ENCODE results near the gene IL17RC. TPM values are rescaled to one million over a fixed set of nuclear protein-coding genes. Genes with fewer than 3 reads are reported as not detected.
A peak's percentile ranks its signal among the peaks of the same experiment; 100 is the strongest.

IL17RC gene
- total and polyA plus RNA-seq, 2 donors (not counting 3 experiments of a cell fraction or from before 2014, with no cell fraction given): 18.7 to 19.9 TPM

DNA sequence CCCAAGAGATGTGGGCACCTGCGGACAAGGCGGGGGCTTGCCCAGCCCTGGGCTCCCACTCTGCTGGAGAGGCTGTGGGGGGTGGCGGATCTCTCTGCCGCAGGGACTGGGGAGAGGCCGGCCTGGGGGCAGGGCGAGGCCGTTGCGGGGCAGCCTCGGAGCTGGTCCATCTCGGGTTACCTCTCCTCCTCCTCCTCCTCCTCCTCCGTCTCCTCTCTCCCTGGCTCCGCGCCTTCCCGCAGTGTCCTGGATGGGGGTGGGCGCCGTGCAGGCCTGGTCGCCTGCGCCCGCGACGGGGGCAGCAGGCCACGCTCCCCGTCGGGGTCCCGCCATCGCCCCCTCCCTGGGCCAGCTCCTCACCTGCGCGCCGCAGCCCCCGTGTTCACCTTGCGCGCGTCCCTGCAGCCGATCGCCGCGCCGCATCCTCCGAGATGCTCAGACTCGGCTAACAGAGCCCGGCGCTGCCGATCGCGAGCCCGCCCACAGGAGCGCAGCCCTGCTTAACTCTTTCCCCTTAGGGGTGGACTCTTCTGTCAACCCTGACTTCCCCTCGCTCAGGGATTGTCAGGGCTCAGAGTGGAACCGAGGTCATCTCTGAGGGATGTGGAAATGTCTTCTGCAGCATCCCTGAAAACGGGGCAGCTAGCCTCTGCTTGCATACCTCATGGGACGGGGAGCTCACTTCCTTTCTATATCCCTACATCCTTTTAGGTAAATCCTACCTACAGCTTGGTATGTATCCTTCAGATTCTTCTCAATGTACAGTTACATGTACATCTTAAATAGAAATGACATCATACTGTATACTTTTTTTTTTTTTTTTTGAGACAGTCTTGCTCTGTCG lies 35.3 kb downstream of the IL17RC start, which contains the start of gene PRRT3:
Gene PRRT3 (minus strand): TSS at position 447 of the 844 bp plus-strand sequence. CDS start 2,293 bp downstream, outside the sequence.
- no peak for FAIRE-seq
- Histone ChIP-seq H3K4me2 (ENCODE audit: insufficient read depth, low read length) (peak within 1 kb of the TSS; percentile 49), H2AFZ (ENCODE audit: low read depth, low read length) (peak within 1 kb of the TSS; percentile 60), H3K9ac (replicated peaks; ENCODE audit: extremely low read depth, insufficient read depth, low read length) (no peak within 1 kb of the TSS), H3K27ac (ENCODE audit: insufficient read depth, low read depth, low read length) (no peak within 1 kb of the TSS), H3K9me3 (replicated peaks; ENCODE audit: control insufficient read depth, insufficient read depth, low read length) (no peaks in the 10 kb centered on the region), H3K79me2 (ENCODE audit: control insufficient read depth, insufficient read depth, low read length) (no peaks in the 10 kb centered on the region), H3K9me1 (replicated peaks; ENCODE audit: control insufficient read depth, extremely low read depth, insufficient read depth, low read length) (no peaks in the 10 kb centered on the region), H3K36me3 (ENCODE audit: control insufficient read depth in 2 of 2, extremely low read depth in 1 of 2, insufficient read depth in 2 of 2, low read length in 2 of 2) (no peaks in the 10 kb centered on the region), H3K4me1 (ENCODE audit: control insufficient read depth, extremely low read depth, insufficient read depth, low read length) (peaks cover 7% of the 10 kb centered on the region), H3K4me3 (replicated peaks in 1 of 3; ENCODE audit: insufficient read depth in 1 of 3, low read depth in 1 of 3, low read length in 3 of 3) (peak within 1 kb of the TSS; percentile 16 to 67 (median 50)), H4K20me1 (replicated peaks; ENCODE audit: control insufficient read depth, extremely low read depth, insufficient read depth, low read length) (no peaks in the 10 kb centered on the region), H3K27me3 (ENCODE audit: control insufficient read depth in 2 of 2, insufficient read depth in 2 of 2, low read length in 2 of 2) (no peaks in the 10 kb centered on the region)
- dilution Hi-C loops (cut with MboI; ENCODE audit: extremely low pct_ligation_motif_present, low sequenced_read_pairs) (no loop called here), intact Hi-C loops (cut with micrococcal nuclease) (no loop called here)
- CTCF ChIA-PET: interaction anchor here (1.9 kb wide), 1 partner anchor 19 kb away, joined by 5 read pairs; the partner anchor contains the start of gene CRELD1
- POLR2A ChIA-PET: interaction anchor here (0.6 kb wide), 1 partner anchor 19 kb away, joined by 3 read pairs; no protein-coding TSS in a partner anchor
- TF ChIP-seq EZH2 (IDR thresholded peaks at IDR 0.05; ENCODE audit: borderline replicate concordance, low read depth, low read length, severe bottlenecking): no peak
- TF ChIP-seq, protein P1, sequence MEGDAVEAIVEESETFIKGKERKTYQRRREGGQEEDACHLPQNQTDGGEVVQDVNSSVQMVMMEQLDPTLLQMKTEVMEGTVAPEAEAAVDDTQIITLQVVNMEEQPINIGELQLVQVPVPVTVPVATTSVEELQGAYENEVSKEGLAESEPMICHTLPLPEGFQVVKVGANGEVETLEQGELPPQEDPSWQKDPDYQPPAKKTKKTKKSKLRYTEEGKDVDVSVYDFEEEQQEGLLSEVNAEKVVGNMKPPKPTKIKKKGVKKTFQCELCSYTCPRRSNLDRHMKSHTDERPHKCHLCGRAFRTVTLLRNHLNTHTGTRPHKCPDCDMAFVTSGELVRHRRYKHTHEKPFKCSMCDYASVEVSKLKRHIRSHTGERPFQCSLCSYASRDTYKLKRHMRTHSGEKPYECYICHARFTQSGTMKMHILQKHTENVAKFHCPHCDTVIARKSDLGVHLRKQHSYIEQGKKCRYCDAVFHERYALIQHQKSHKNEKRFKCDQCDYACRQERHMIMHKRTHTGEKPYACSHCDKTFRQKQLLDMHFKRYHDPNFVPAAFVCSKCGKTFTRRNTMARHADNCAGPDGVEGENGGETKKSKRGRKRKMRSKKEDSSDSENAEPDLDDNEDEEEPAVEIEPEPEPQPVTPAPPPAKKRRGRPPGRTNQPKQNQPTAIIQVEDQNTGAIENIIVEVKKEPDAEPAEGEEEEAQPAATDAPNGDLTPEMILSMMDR (IDR thresholded peaks at IDR 0.05; ENCODE audit: extremely low read depth in 1 of 2, insufficient read depth in 1 of 2, low read depth in 1 of 2, low read length in 2 of 2): no peak
- no peak for TF ChIP-seq POLR2A (IDR thresholded peaks at IDR 0.05; ENCODE audit: low read depth, low read length)
- TF ChIP-seq JUN (IDR thresholded peaks at IDR 0.05; ENCODE audit: borderline replicate concordance, insufficient read depth, insufficient read length, low read depth): no peak
- TF ChIP-seq POLR2AphosphoS5 (IDR thresholded peaks at IDR 0.05; ENCODE audit: insufficient read depth, low read depth, low read length): no peak
- no peak for TF ChIP-seq FOS (IDR thresholded peaks at IDR 0.05; ENCODE audit: borderline replicate concordance, insufficient read depth, low read length)
- no peak for TF ChIP-seq GATA2 (IDR thresholded peaks at IDR 0.05; ENCODE audit: insufficient read depth, insufficient read length, low read depth, low read length)
- no peak for TF ChIP-seq MYC (IDR thresholded peaks at IDR 0.05; ENCODE audit: low read depth, low read length)
- no peak for TF ChIP-seq MAX (IDR thresholded peaks at IDR 0.05; ENCODE audit: insufficient read depth, insufficient read length)
- DNase-seq (ENCODE audit: low read depth, low spot score): no peak
- BruUV-seq (replicated peaks): no TSS peak

All from endothelial cell of umbilical vein (primary cell).